GM18498 (cell line): ENCODE measurements around the gene PPP6R3.
"Not testable (repeated sequence)": the region's sequence is repeated elsewhere in the genome, so short reads cannot be mapped to it uniquely, and the experiment has no call there.

Experiments
- ATAC-seq: cut with Tn5 transposase; IDR thresholded peaks from one replicate; pipeline ENCODE4 v1.9.1; 2021; ENCODE audit warnings: mild to moderate bottlenecking, moderate library complexity; ENCODE audit not compliant: unreplicated experiment

Gene PPP6R3

GRCh38 chr11:68433541-68433940 lies 27.0 kb upstream of the PPP6R3 start:
- no peak for ATAC-seq

- ATAC-seq = not testable (repeated sequence)
Observed at GRCh38 chr11:68434159-68434558, 26.4 kb upstream of the PPP6R3 start.

- ATAC-seq = no peak
Observed at GRCh38 chr11:68436162-68436888, 24.2 kb upstream of the PPP6R3 start.

- no peak for ATAC-seq
Observed at GRCh38 chr11:68436985-68437926, 23.3 kb upstream of the PPP6R3 start.

- no peak for ATAC-seq
Observed at GRCh38 chr11:68437927-68438657, 22.5 kb upstream of the PPP6R3 start.

- no peak for ATAC-seq
Observed at GRCh38 chr11:68438658-68439259, 21.8 kb upstream of the PPP6R3 start.

- no peak for ATAC-seq
Observed at GRCh38 chr11:68439355-68440065, 21.0 kb upstream of the PPP6R3 start.

GRCh38 chr11:68440224-68440623 lies 20.3 kb upstream of the PPP6R3 start:
- ATAC-seq = no peak

- ATAC-seq = no peak
Observed at GRCh38 chr11:68441466-68442230, 18.9 kb upstream of the PPP6R3 start.

- no peak for ATAC-seq
Observed at GRCh38 chr11:68442433-68442832, 18.1 kb upstream of the PPP6R3 start.

DNA sequence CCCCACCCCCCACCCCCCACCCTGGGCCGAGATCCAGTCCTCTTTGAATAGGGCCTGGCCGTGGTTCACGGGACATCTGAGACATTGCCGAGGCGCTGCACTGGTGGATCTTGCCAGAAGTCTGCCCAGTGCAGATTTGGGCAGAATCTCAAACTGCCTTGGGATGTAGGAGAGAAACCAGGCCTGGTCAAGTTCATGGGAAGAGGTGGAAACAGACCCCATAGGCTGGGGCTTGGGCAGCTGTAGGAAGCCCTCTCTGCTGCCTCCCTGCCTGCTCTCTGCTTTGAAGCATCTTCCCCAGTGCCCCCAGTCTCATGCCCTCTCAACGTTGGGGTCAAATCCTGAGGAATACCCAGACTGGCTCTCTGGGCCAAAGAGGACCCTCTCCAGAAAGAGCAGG lies 16.0 kb upstream of the PPP6R3 start:
- ATAC-seq = no peak

GRCh38 chr11:68445531-68446035 lies 15.0 kb upstream of the PPP6R3 start:
- ATAC-seq = no peak

- no peak for ATAC-seq
Observed at GRCh38 chr11:68446046-68446725, 14.4 kb upstream of the PPP6R3 start.

DNA sequence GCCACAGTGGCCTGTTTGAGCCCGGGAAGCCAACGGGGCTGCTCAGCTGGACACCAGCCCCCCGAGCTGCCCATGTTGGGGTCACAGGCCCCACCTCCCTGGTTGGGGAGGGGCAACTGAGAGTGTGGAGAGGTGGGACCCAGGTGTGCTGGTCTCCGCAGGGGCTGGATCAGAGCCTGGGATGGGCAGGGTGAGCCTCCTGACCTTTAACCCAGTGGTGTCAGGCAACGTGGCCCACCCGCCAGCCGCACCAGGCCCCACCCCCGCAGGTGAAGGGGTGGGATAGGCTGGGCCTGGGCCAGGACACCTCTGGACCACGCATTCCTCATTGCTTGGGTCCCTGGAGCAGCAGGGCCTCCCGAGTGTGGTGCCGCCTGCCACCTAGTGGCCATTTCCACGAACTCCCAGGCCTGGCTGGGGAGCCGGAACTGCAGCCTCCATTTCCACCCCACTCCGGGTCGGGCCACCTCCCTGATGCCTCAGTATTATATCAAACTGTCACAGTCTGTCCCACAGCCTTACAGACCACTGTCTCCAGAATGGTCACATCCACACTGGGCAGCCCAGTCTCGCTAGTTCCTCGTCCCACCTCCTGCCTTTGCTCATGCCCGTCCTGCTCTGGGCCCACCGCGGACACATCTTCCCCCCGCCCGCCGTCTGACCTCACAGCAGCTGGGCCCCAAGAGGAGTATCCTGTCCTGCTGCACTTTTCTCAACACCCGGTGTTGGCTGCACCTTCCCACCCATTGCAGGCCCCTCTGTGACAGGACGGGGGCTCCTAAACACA lies 13.3 kb upstream of the PPP6R3 start:
- peak; percentile 57 for ATAC-seq

DNA sequence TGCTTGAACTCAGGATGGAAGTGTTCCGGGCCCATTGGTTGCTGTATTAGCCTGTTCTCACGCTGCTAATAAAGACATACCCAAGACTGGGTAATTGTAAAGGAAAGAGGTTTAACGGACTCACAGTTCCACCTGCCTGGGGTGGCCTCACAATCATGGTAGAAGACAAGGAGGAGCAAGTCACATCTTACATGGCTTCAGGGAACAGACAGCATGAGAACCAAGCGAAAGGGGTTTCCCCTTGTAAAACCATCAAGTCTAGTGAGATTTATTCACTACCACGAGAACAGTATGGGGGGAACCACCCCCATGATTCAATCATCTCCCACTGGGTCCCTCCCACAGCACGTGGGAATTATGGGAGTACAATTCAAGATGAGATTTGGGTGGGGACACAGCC lies 12.6 kb upstream of the PPP6R3 start:
- not testable (repeated sequence) for ATAC-seq

- no peak for ATAC-seq
Observed at GRCh38 chr11:68448604-68449011, 11.9 kb upstream of the PPP6R3 start.

- ATAC-seq = no peak
Observed at GRCh38 chr11:68449951-68450350, 10.6 kb upstream of the PPP6R3 start.

GRCh38 chr11:68450711-68451110 lies 9.8 kb upstream of the PPP6R3 start:
- no peak for ATAC-seq
